Gastrocnemius medialis (tissue), 4 donors: ENCODE results near the gene ARHGEF4. TPM values are rescaled to one million over a fixed set of nuclear protein-coding genes. Genes with fewer than 3 reads are reported as not detected.
A peak's percentile ranks its signal among the peaks of the same experiment; 100 is the strongest.

Experiments used
- ATAC-seq, 2 donors: fragments of 150-250 bp; one replicate each; pipeline ENCODE4 v1.9.1; 2016
- DNase-seq, 2 donors: peaks; one replicate each; pipeline ENCODE4 v3.0.0-alpha.2; 2019
- H3K27ac ChIP-seq, 4 donors: fragments of 200-600 bp; sonication (generic); 1 replicate in 1 of 4; 2 replicates in 3 of 4; pipeline ENCODE4 v1.5.1; 2016 to 2018; ENCODE audit warnings: mild to moderate bottlenecking in 2 of 4, moderate library complexity in 1 of 4
- H3K27me3 ChIP-seq, 3 donors: fragments of 200-600 bp; sonication (generic) in 2 of 3; 1 replicate in 1 of 3; 2 replicates in 2 of 3; pipeline versions ENCODE4 v1.5.1 to v1.6.0; 2016 to 2019; ENCODE audit warnings: mild to moderate bottlenecking in 1 of 3, moderate library complexity in 1 of 3
- H3K36me3 ChIP-seq, 2 donors: fragments of 200-600 bp; sonication (generic) in 1 of 2; one replicate each; pipeline ENCODE4 v1.5.1; 2017 to 2018
- H3K4me1 ChIP-seq, 2 donors: fragments of 200-600 bp; sonication (generic) in 1 of 2; one replicate each; pipeline ENCODE4 v1.5.1; 2016 to 2017; ENCODE audit warnings: mild to moderate bottlenecking in 2 of 2
- H3K4me3 ChIP-seq, 4 donors: fragments of 200-600 bp; sonication (generic) in 3 of 4; 1 replicate in 1 of 4; 2 replicates in 3 of 4; pipeline ENCODE4 v1.5.1; 2016 to 2019; ENCODE audit warnings: mild to moderate bottlenecking in 2 of 4
- H3K9me3 ChIP-seq, 3 donors: fragments of 200-600 bp; sonication (generic) in 2 of 3; 1 replicate in 1 of 3; 2 replicates in 2 of 3; pipeline ENCODE4 v1.5.1; 2016 to 2019
- CTCF ChIP-seq, 5 experiments: fragments of 450-650 bp in 3 of 5; fragments of 200-600 bp in 2 of 5; sonication (generic) in 2 of 5; IDR thresholded peaks in 4 of 5; conservative IDR thresholded peaks in 1 of 5; 1 replicate in 4 of 5; 2 replicates in 1 of 5; pipeline ENCODE4 v1.5.1; 2016 to 2019; ENCODE audit warnings: antibody characterized with exemption in 5 of 5, mild to moderate bottlenecking in 3 of 5, moderate library complexity in 3 of 5
- POLR2A ChIP-seq, 2 donors: fragments of 450-650 bp; IDR thresholded peaks; one replicate each; pipeline ENCODE4 v1.6.1; 2017; ENCODE audit warnings: antibody characterized with exemption in 2 of 2, mild to moderate bottlenecking in 2 of 2, moderate library complexity in 2 of 2
- in situ Hi-C, 4 donors: fragments of 200-750 bp; cut with MboI; loops; one replicate each; pipeline versions ENCODE4 v1.15.0 to v1.8.0; 2017; ENCODE audit warnings: low sequenced_read_pairs in 4 of 4
- intact Hi-C: fragments of 100-400 bp; cut with DNase I; formaldehyde crosslinking; loops from one replicate; pipeline ENCODE4 v1.15.1; 2023; ENCODE audit warnings: low total_unique reads
- total RNA-seq, 4 donors: library from RNA; depleted of rRNA; stranded (reverse); fragments of >200 nt; gene quantifications; one replicate each; pipeline versions ENCODE4 v1.1.0 to v1.2.3, GENCODE V29; 2016

Gene ARHGEF4
- total RNA-seq, 4 donors from 2014 or later = 1.0 to 14.8 (median 5.1) TPM

- DNase-seq (no peak), ATAC-seq (peak in 1 of 2 donors; percentile 36)
- Histone ChIP-seq H3K27me3 (no peaks in the 10 kb centered on the region), H3K4me3 (no peak overlapping the region), H3K27ac (no peak overlapping the region), H3K4me1 (peaks cover 0 to 8% of the 10 kb centered on the region in 2 donors), H3K9me3 (no peaks in the 10 kb centered on the region), H3K36me3 (no peaks in the 10 kb centered on the region)
- TF ChIP-seq CTCF (IDR thresholded peaks at IDR 0.05 in 4 of 5, conservative IDR thresholded peaks at IDR 0.05 in 1 of 5) (no peak), POLR2A (IDR thresholded peaks at IDR 0.05) (no peak)
- intact Hi-C loops = no loop called here
- in situ Hi-C loops = no loop called here
Measured at GRCh38 chr2:130850788-130851623, 14.3 kb downstream of the ARHGEF4 start.

GRCh38 chr2:130851624-130852382, 15.1 kb downstream of the ARHGEF4 start:
- ATAC-seq = no peak
- in situ Hi-C loops (no loop called here), intact Hi-C loops (no loop called here)
- H3K9me3 ChIP-seq = no peaks in the 10 kb centered on the region
- H3K4me3 ChIP-seq = no peak overlapping the region
- TF ChIP-seq POLR2A (IDR thresholded peaks at IDR 0.05) (no peak), CTCF (IDR thresholded peaks at IDR 0.05 in 4 of 5, conservative IDR thresholded peaks at IDR 0.05 in 1 of 5) (no peak)
- H3K36me3 ChIP-seq = no peaks in the 10 kb centered on the region
- H3K27me3 ChIP-seq = no peaks in the 10 kb centered on the region
- no peak overlapping the region for H3K27ac ChIP-seq
- no peak for DNase-seq
- peaks cover 0 to 8% of the 10 kb centered on the region in 2 donors for H3K4me1 ChIP-seq

- in situ Hi-C loops (no loop called here), intact Hi-C loops (no loop called here)
- no peak overlapping the region for H3K27ac ChIP-seq
- TF ChIP-seq POLR2A (IDR thresholded peaks at IDR 0.05) (no peak), CTCF (IDR thresholded peaks at IDR 0.05 in 4 of 5, conservative IDR thresholded peaks at IDR 0.05 in 1 of 5) (no peak)
- H3K4me1 ChIP-seq = peaks cover 0 to 8% of the 10 kb centered on the region in 2 donors
- H3K9me3 ChIP-seq = no peaks in the 10 kb centered on the region
- ATAC-seq (no peak), DNase-seq (no peak)
- H3K4me3 ChIP-seq = no peak overlapping the region
- no peaks in the 10 kb centered on the region for H3K27me3 ChIP-seq
- no peaks in the 10 kb centered on the region for H3K36me3 ChIP-seq
Measured at GRCh38 chr2:130852521-130853115, 15.9 kb downstream of the ARHGEF4 start.

GRCh38 chr2:130853391-130853790, 16.7 kb downstream of the ARHGEF4 start:
- Histone ChIP-seq H3K36me3 (no peaks in the 10 kb centered on the region), H3K27ac (no peak overlapping the region), H3K4me1 (peaks cover 0 to 8% of the 10 kb centered on the region in 2 donors), H3K27me3 (no peaks in the 10 kb centered on the region), H3K4me3 (no peak overlapping the region), H3K9me3 (no peaks in the 10 kb centered on the region)
- intact Hi-C loops (no loop called here), in situ Hi-C loops (no loop called here)
- ATAC-seq = no peak
- no peak for DNase-seq
- TF ChIP-seq CTCF (IDR thresholded peaks at IDR 0.05 in 4 of 5, conservative IDR thresholded peaks at IDR 0.05 in 1 of 5) (no peak), POLR2A (IDR thresholded peaks at IDR 0.05) (no peak)
